ENCODE measurements around the gene ATAD3B. TPM values are rescaled to one million over a fixed set of nuclear protein-coding genes. Genes with fewer than 3 reads are reported as not detected.
"Not testable (repeated sequence)": the region's sequence is repeated elsewhere in the genome, so short reads cannot be mapped to it uniquely, and the experiment has no call there.

Gene ATAD3B
- total and polyA plus RNA-seq, 10 of the 15 experiments (the other 5 are each of a cell fraction or from before 2014, with no cell fraction given) = 0.03 to 38.8 (median 23.8) TPM

GRCh38 chr1:1533176-1533893 lies 61.8 kb downstream of the ATAD3B start:
- POLR2A ChIA-PET; H3K4me2 ChIP-seq (ENCODE audit: control insufficient read depth, insufficient read depth); H3K9ac ChIP-seq (ENCODE audit: control insufficient read depth, insufficient read depth, low read length); H2AFZ ChIP-seq (ENCODE audit: control insufficient read depth, low read depth, low read length); CTCF ChIA-PET; H3K27ac ChIP-seq (ENCODE audit: control insufficient read depth, insufficient read depth); BruUV-seq (replicated peaks); intact Hi-C loops (cut with micrococcal nuclease; ENCODE audit: unreplicated experiment); H3K4me3 ChIP-seq; in situ Hi-C loops (cut with MboI); H3K9me3 ChIP-seq (replicated peaks; ENCODE audit: control insufficient read depth, insufficient read depth, low read length); H4K20me1 ChIP-seq (ENCODE audit: control insufficient read depth, insufficient read depth); ATAC-seq; H3K4me1 ChIP-seq (ENCODE audit: control insufficient read depth, insufficient read depth, low read length); DNase-seq (ENCODE audit: low read depth, low spot score); H3K27me3 ChIP-seq (replicated peaks in 1 of 2; ENCODE audit: control insufficient read depth in 2 of 2, insufficient read depth in 2 of 2, low read length in 1 of 2); SMC1A ChIA-PET (ENCODE audit: uncharacterized antibody, unreplicated experiment); FAIRE-seq; RAD21 ChIA-PET (ENCODE audit: unreplicated experiment); H3K79me2 ChIP-seq (ENCODE audit: control insufficient read depth, insufficient read depth, low read length): not testable (repeated sequence)
- peaks cover 8 to 11% of the 10 kb centered on the region in 2 experiments for H3K36me3 ChIP-seq (ENCODE audit: control insufficient read depth in 2 of 2, insufficient read depth in 2 of 2, low read length in 1 of 2)
- 76% methylated on average over 15 of the region's 22 CpGs for WGBS (ENCODE audit: insufficient coverage, insufficient replicate concordance, low lambda C conversion rate, missing lambda C conversion rate)

GRCh38 chr1:1533894-1534291 lies 62.3 kb downstream of the ATAD3B start:
- H2AFZ ChIP-seq (ENCODE audit: control insufficient read depth, low read depth, low read length); POLR2A ChIA-PET; SMC1A ChIA-PET (ENCODE audit: uncharacterized antibody, unreplicated experiment); RAD21 ChIA-PET (ENCODE audit: unreplicated experiment); H3K79me2 ChIP-seq (ENCODE audit: control insufficient read depth, insufficient read depth, low read length); ATAC-seq; H3K27me3 ChIP-seq (replicated peaks in 1 of 2; ENCODE audit: control insufficient read depth in 2 of 2, insufficient read depth in 2 of 2, low read length in 1 of 2); H3K4me1 ChIP-seq (ENCODE audit: control insufficient read depth, insufficient read depth, low read length); BruUV-seq (replicated peaks); H3K9ac ChIP-seq (ENCODE audit: control insufficient read depth, insufficient read depth, low read length); CTCF ChIA-PET; H3K9me3 ChIP-seq (replicated peaks; ENCODE audit: control insufficient read depth, insufficient read depth, low read length); intact Hi-C loops (cut with micrococcal nuclease; ENCODE audit: unreplicated experiment); DNase-seq (ENCODE audit: low read depth, low spot score); in situ Hi-C loops (cut with MboI); H3K27ac ChIP-seq (ENCODE audit: control insufficient read depth, insufficient read depth); FAIRE-seq; H3K36me3 ChIP-seq (ENCODE audit: control insufficient read depth in 2 of 2, insufficient read depth in 2 of 2, low read length in 1 of 2); H3K4me2 ChIP-seq (ENCODE audit: control insufficient read depth, insufficient read depth); H3K4me3 ChIP-seq; H4K20me1 ChIP-seq (ENCODE audit: control insufficient read depth, insufficient read depth): not testable (repeated sequence)
- 89% methylated on average over 18 of the region's 18 CpGs for WGBS (ENCODE audit: insufficient coverage, insufficient replicate concordance, low lambda C conversion rate, missing lambda C conversion rate)
